Pulmonary artery endothelial cell (primary cell): Measurements from ENCODE around the gene EIF4G1. TPM values are rescaled to one million over a fixed set of nuclear protein-coding genes. Genes with fewer than 3 reads are reported as not detected.

Source experiments
- DNase-seq: peaks from one replicate; pipeline ENCODE4 v3.0.0-alpha.2; 2011; ENCODE audit warnings: low read depth, low spot score
- total RNA-seq: library from RNA; depleted of rRNA; stranded (reverse); fragments of >200 nt; gene quantifications from 2 replicates; pipeline ENCODE4 v1.2.3, GENCODE V29; 2014

Gene EIF4G1
- total RNA-seq, 1 donor from 2014 or later: 340 TPM

DNA sequence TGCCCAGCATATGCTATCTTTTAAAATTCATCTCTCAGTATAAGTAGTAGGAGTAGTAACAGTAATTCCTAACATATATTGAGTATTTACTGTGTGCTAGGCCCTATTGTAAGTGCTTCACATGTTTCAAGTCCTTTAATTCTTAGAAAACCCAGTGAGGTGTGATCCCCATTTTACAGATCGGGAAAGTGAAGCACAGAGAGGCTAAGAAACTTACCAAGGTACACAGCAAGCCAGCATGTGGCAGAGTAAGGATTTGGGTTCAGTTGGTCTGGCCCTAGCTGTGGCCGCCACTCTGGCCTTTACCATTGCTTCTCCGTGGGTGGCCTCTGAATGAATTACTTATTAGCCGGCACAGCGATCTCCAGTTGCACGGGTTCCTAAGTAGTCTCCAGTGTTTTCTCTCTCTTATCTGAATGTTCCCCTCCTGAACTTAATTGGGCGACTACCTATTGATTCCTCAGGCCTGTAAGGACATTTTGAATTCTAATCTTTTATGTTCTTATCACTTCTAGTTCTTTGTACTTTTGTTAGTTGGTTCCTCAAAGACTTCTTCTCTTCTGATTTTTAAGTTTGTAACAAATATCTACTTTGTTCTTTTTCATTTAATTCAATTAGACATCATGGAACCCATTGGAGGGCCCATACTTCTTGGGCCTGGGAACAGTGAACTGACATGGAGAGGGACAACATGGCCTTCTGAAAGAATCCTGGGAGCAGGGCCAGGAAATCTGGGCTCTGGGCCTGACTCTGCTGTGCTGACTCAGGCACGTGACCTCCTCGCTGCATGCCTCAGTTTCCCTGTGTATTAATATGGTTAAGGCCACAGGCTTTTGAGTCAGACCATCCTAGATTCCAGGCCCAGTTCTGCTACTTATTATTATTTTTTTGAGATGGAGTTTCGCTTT lies 35.4 kb downstream of the EIF4G1 start:
- no peak for DNase-seq

DNA sequence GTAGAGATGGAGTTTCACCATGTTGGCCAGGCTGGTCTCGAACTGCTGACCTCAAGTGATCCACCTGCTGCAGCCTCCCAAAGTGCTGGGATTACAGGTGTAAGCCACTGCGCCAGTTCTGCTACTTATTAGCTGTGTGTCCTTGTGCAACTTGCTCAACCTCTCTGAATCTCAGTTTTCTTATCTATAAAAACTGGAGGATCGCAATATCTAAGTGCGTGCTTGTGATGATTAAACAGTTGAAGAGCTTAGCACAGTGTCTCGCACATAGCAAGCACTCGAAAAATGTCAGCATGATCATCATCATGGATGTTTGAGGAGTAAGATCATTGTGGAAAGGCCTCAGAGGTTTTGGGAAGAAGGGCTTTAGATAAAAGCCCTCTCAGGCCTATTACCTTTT lies 36.2 kb downstream of the EIF4G1 start:
- DNase-seq: no peak

DNA sequence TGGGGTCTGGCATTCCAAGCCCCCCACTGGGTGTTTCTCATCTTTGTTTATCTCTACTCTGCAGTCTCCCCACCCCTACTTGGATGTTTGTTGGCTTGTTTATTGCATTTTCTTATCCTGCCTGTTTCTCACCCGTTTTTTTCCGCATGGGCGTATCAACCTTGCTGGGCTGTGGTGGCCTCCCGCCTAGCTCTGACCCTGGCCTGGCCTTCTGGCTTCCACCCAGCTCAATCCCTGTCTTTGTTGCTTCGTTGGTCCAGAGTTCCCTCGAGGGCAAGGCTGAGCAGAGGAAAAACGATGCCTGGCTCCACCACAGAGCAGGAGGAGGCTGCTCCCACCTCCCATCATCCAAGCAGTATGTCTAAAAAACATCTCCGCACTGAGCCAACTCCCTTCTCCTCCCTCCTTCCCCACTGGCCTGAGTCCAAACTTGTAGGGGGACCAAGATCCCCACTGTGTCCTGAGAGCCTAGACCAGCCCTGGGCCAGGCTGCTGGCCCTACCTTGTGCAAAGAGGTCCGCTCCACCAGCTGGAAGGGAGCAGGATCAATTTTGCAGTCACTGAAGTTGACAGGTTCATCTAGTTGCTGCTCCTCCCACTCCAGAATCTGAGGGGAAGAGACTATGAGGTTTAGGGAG lies 37.2 kb downstream of the EIF4G1 start:
- DNase-seq: no peak

DNA sequence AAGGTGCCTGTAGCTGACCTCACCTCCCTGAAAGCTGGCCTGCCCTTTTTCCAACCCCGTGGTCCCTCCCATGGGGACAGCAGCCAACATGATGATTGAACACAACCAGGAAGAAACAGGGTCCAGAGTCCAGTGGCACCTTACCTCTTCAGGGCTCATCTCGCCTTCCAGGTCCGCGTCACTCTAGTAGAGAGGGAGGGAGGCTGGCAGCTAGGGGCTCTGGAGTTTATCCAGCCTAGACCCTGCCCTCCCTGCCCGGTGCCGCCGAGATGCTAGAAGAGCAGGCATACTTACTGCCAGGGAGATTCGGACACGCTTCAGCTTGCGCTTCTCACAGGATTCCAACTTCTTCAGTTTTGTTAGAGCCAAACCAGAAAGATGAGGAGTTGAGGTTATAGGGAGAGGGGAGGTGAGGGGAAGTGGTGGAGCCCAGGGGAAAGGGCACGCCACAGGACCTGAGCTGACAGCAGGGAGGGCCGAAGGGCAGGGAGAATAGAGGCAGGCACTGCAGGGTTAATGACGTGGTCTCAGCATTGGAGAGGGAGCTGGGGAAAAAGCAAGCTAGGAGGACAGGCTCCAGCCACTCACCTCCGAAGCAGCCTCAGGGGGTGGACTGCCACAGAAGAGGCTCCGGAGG lies 37.9 kb downstream of the EIF4G1 start:
- DNase-seq: no peak

DNA sequence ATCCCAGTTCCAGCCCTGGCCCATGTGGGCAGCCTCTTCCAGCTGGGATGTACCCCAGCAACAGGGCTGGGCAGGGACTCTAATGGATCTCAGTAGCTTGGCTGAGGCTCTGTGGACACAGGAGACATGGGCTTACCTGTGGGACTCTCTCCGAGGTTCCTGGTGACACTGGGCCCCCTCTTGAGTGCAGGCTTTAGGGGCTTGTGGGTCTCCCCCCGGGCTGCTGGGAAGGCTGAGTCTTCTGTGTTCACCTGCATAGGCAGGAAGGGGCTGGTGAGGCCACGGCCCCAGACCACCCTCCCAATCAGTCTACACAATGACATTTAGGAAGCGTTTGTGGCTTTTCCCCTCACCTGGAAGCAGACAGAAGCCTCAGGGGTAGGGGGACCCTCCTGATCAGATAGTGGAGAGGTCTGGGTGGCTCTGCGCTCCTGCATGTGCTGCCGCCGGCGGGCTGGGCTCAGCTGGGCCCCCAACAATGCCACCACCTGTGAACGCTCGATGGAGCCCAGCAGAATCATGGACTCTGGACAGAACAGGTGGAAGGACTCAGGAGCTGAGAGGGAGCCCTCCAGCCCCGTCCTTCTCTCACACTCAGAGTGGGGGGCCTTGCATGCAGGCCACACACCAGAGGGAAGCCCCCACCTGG lies 38.6 kb downstream of the EIF4G1 start:
- DNase-seq: no peak

DNA sequence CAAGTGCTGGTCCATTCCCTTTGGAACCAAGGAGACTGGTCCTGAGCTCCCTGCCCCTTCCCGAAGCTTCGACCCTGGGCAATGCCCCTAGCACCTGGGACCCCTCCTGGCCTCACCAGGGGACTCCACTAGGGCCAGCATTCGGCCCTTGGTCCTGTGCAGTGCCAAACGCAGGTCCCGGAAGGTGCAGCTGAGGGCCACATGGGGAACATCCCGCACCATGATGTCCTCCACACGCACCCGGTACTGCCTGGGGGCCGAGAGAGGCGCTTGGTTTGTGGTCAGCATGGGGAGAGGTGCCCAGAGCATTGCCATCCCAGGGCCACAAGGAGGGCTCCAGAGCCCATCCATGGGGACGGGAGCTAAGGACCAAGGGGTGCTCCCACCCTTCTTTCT lies 39.1 kb downstream of the EIF4G1 start:
- no peak for DNase-seq

DNA sequence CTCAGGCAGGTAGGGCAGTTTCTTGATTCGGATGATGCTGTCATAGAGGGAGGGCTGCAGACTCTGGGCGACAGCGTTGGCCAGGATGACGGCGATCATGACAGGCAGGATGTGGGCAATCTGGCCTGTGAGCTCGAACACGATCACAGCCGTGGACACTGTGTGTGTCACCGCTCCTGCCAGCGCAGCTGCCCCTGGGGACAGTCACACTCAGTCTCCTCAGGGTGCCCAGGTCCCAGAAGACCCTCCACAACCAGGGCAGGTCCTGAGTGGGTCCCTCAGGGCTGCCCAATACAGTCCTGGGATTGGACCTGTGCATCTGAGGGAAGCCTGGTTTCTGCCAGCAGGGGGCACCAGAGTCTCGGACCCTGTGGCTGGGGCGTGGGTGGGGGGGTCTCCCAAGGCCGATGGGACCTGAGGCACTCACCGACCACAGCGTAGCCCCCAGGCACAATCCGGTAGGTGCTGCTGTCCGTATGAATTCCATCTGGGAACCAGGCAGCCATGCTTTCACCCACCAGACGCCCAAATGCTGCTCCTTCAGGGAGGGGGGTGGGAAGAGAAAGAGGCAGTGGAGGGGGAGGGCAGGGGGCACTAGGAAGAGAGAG lies 39.8 kb downstream of the EIF4G1 start:
- no peak for DNase-seq

DNA sequence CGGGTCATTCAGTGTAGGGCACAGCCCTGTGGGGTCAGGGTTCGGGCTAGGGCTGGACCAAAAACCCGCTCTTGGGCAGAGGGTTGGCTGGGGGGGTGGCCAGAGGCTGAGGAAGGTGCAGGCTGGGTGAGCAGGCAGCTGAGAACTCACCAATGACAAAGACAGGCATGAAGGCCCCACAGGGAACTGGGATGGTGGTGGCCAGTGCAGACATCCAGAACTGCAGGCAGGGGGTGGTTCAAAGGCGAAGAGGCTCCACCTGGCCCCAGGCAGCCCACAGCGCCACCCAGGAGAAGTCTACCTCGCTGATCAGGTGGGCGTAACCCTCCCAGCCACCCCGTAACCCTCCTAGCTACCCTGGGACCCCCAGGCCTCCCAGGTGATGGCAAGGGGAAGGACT lies 40.3 kb downstream of the EIF4G1 start:
- no peak for DNase-seq

DNA sequence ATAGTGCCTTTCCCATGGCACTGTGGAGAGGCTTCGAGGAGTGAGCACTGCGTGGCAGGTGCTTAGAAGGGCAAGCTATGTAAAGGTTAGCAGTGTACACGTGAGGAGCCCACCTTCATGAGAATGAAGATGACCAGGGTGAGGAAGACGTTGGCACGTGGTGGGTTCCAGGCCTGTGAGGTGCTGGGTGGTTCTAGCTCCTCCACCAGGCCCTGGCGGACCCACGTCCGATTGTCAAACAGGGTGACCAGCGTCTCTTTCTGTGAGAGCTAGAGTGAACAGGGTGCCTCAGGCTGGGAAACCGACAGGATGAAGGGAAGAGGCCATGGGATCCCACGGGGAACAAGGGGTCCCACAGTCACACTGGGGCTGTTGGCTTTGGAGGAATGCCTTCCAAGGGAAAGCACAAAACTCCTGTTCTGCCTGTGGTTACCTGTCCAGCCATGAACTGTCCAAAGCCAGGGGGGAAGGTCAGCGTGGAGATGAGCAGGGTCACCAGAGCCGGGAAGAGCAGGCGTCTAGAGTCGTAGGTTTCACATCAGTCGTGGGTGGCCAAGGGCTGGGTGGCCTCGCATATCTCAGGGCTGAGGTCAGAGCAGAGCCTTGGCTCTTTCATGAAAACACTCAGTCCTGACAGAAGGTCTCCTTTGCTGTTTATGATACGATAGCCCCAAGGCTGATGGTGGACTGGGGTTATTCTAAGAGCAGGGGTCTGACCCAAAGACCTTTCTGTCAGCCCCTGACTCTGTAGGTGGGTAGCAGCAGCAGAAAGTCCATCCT lies 41.0 kb downstream of the EIF4G1 start:
- DNase-seq: no peak

DNA sequence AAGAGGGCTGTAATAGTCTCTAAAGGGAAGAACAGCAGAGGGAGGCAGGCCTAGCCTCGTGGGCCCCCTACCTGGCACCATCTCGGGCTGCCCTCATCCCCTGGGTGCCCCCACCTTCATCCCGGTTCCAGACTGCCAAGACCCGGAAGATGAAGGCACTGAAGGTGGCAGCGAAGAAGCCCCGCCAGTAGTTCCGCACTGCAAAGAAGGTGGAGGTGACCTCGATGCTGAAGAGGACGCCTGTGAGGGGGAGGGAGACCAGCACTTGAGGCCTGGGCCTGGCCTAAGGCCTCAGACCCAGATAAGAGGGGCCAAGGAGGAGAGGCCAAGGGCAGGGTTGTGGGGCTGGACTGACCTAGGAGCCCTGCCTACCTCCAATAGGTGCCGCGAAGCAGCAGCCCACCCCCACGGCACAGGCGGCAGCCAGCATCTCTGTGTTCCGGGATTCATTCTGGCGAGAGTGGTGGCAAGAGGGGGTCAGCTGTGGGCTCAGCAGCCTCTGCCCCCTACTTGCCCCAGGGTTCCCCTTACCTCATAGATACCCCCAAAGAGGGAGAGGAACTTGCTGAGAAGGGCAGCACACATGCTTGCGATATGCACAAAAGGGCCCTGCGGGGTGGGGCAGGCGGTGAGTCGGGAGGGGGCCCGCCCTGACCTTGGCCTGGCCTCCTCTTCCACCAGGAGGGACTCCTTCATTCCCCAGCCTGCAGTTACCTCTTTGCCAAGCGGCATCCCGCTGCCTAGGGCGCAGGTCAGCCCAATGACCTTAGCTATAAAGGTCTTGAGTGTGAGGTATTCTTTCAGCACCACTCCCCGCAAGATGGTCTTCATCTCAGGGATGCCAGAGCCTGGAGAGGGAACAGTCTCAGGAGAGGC lies 43.1 kb downstream of the EIF4G1 start:
- no peak for DNase-seq

DNA sequence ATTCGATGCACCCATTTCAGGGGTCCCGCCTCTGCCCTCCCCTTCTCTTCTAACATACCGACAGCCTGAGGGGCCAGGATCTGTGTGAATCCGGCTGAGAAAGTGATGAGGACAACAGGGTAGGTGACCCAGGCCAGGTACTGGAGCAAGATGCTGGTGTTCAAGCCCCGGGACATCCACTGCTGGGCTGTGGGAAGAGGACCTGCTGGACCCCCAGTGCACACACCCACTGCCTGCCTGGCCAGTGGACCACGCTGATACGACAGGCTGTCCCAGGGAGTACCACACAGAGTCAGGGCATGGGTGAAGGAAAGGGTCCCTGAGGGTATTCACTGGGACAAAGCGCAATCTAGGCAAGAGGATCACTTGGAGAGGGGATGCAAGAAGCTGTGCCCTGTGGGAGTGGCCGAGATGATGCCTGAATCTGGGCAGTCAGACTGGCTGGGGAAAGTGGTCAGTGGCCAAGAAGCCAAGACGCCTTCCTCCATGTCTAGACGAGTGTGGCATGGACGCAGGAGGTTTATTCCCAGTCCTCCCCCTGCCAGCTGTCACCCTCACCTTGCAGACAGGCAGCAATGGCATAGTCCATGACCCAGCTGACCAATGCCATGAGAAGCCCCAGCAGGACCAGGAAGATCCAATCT lies 43.8 kb downstream of the EIF4G1 start:
- DNase-seq: no peak

DNA sequence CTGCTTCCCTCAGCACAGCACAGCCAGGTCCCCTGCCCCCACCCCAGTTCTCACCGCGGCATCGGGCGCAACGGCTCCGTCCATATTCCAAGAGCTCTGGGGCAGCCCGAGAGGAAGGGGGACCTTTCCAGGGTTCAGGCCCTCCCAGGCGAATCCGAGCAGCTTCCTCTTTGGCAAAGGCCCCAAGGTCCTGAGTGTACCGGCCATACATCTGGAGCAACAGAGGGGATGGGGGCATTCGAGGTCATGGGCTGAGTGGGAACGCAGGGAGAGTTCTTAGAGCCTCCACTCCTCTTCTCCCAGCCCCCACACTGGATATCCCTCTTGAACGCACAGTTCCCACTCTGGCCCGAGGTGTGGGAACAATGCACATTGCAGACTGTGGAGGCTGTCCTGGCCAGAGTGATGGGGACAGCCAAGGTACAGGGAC lies 44.5 kb downstream of the EIF4G1 start:
- no peak for DNase-seq

DNA sequence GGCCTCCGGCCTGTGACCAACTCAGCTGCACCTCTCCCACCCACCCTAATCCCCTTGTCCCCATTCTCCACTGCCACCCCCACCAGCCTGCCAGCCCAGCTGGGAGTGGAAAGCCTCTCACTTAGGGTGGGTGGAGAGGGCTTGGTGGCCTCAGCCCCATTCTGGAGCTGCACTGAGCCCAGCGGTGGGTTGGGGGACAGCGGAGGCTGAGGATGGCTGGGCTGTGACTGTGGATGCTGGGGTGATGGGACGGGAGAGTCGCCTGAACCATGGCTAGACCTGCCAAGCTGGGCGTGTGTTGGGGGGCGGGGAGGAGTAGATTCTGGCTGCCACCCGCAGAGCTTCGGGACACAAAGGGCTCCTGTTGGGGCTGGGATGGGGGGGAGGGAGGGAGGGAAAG lies 45.2 kb downstream of the EIF4G1 start:
- DNase-seq: no peak

DNA sequence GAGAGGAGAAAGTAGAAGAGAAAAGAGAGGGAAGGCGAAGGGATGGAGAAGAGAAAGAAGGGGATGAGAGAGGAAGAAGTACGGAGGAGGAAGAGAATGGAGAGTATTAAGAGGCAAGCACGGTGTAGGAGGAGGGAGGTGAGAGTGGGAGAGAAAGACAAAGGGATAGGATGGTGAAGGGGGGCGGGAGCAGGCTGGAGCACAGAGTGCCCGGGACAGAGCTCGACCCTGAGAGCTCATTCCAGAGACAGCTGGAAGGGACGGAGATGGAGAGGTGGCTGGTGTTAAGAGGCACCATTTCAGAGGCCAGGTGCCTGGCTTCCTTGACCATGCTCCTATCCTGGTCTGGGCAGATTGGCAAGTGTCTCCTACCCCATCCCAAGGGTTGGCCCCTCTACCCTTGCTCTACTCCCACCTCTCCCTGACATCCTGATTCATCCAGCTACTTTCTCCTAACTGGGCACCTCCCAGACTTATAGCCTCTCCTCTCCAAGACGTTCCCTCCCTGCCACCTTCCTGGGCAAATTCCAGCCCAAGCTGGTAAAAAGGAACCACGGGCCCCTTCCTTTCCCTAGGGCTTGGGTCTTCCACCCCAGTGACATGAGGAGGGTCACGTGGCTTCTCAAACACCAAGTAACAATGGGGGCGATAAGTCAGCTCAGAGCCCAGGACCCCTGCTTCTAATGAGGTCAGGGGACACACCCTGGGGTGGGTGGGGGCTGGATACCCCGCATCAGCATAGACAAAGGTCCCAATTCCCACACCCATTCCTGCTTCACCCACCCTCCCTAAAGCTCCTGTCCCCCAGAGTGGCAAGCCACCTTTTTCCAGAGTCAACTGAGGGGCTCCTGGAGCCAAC lies 45.9 kb downstream of the EIF4G1 start:
- DNase-seq: no peak

DNA sequence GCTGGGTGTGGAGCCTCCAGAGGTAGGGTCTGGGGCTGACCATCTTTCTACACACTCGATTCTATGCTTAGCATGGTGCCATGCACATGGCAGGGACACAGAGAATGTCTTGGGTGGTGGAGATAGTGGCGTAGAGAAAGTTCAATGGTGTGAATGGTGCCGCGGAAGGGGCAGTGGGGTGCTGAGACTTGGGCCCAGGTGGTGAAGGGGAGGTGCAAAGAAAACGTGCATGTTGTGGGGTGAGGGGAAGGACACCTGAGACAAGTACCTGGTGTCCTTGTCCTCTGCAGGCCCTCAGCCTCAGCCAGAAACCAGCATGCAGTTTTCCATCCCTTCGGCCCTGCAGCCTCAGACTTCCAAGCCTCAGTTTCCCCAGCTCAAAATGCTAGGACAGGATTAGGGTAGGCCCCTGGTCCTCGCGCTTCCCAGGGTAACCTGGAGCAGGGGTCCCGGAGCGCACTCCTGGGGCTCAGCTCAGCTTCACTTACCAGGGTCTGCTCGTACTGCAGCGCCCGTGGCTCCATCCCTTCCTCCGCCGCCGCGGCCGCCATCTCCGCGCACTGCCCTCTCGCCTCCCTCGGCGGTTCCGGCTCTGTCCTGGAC lies 46.6 kb downstream of the EIF4G1 start:
- DNase-seq: no peak

DNA sequence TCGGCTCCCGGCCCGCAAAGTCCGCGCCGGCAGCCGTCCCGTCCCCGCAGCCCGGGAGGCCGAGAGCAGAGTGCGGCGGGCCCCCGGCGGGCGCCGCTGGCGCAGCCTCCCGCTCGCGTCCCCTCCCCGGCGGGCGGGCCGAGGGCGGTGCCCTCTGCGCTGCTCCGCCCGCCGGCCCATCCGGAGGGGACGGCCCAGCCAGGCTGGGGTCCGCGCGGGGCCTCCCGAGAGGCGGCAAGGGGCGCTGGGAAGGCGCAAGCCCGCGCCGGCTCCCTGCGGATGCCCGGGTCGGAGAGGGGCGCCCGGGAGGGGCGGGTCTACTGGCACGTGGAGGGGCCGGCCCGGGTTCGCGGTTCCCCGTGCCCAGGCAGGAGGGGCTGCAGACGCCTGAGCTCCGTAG lies 47.1 kb downstream of the EIF4G1 start, which contains the start of the genes CLCN2 and POLR2H:
Gene CLCN2 (minus strand): TSS at position 74 of the 400 bp plus-strand sequence. CDS start 126 bp downstream, outside the sequence.
Gene POLR2H (plus strand): TSS at position 179 of the 400 bp plus-strand sequence. CDS start 1,783 bp downstream, outside the sequence.
- no peak for DNase-seq

DNA sequence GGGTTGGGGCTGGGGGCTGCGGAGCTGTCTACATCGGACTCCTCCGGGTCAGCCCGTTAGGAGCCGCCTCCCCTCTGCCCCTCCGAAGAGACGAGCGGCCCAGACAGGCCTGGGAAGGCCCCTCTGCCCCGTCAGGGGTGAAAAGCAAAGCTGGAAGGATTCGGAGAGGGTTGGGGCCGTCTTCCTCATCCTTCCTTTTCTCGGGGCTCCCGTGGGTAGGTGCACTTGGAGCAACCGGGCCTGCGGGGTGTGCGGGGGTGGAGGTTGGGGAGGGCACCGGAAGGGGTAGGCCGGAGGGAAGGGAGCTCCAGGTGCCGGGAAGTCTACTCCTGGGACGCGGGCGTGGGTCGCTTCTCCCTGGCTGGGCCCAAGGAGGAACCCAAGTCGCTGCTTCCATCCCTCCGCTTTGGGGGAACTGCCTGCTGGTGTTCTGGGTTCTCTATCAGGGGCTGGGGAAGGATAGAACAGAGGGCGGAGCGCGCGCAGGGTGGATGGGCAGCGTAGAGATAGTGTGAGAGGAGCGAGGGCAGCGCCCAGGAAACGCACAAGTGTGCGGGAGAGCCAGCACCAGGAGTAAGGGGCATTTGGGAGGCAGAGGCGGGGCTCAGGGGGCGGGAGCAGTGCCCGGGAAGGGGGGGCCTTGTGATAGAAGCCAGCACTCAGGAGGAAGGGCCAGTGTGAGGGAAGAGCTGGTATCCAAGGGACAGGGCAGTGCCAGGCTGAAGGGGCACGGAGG lies 47.7 kb downstream of the EIF4G1 start:
- DNase-seq: no peak
